GM12878 (cell line): Measurements from ENCODE around the gene MCM8. TPM values are rescaled to one million over a fixed set of nuclear protein-coding genes. Genes with fewer than 3 reads are reported as not detected.

Experiments used
- E4F1 ChIP-seq: fragments of 450-650 bp; IDR thresholded peaks from 2 replicates; pipeline ENCODE4 v1.6.1; 2018; ENCODE audit warnings: borderline replicate concordance, mild to moderate bottlenecking; ENCODE audit not compliant: partially characterized antibody
- EP300 ChIP-seq, 2 experiments: fragments of 150-350 bp in 1 of 2; IDR thresholded peaks; 2 replicates each; pipeline ENCODE4 v1.6.1; 2011 to 2012; ENCODE audit warnings: low read depth in 2 of 2, low read length in 2 of 2, borderline replicate concordance in 1 of 2, improper control_type of control experiment in 1 of 2, inconsistent platforms in 1 of 2; ENCODE audit not compliant: control insufficient read depth in 1 of 2
- REST ChIP-seq: IDR thresholded peaks from 2 replicates; pipeline ENCODE4 v1.6.1; 2012; ENCODE audit warnings: mild to moderate bottlenecking, low read depth, low read length
- TARDBP ChIP-seq: IDR thresholded peaks from 2 replicates; pipeline ENCODE4 v1.6.1; 2016; ENCODE audit warnings: borderline replicate concordance
- polyA plus RNA-seq, 11 experiments: library from polyadenylated mRNA; depleted of rRNA in 4 of 11; unstranded in 6 of 11; stranded (reverse) in 5 of 11; fragments of >200 nt; fragmentation: Nextera tagmentation in 4 of 11; fragmentation: Illumina TruSeq in 1 of 11; extraction: Ambion mirVana in 4 of 11; extraction: Trizol in 1 of 11; gene quantifications; 1 replicate in 1 of 11; 2 replicates in 10 of 11; pipeline versions ENCODE4 v1.2.1 to v1.2.3, GENCODE V29; 2011 to 2016; ENCODE audit warnings: inconsistent platforms in 2 of 11, missing spikeins in 2 of 11, low read depth in 1 of 11
- total RNA-seq, 4 experiments: library from RNA; depleted of rRNA in 3 of 4; stranded (reverse); fragments of >200 nt in 3 of 4; fragmentation: Illumina TruSeq in 1 of 4; extraction: Trizol in 1 of 4; gene quantifications; 2 replicates each; pipeline versions ENCODE4 v1.2.1 to v1.2.3, GENCODE V29; 2013 to 2021

MCM8 gene
- total and polyA plus RNA-seq, 10 of the 15 experiments (the other 5 are each of a cell fraction or from before 2014, with no cell fraction given), result 3.2 to 28.2 (median 16.0) TPM

GRCh38 chr20:5928836-5929715 is 21.4 kb upstream of the MCM8 start (continued):
- no peak for TF ChIP-seq TARDBP
- TF ChIP-seq E4F1, result no peak
- no peak for TF ChIP-seq EP300 (IDR thresholded peaks at IDR 0.05; ENCODE audit: borderline replicate concordance in 1 of 2, control insufficient read depth in 1 of 2, low read depth in 2 of 2, low read length in 2 of 2)
- no peak for TF ChIP-seq REST
